ENCODE measurements around the gene CALML5.

GRCh38 chr10:5543623-5544022 lies 44.3 kb upstream of the CALML5 start:
- no peak for TF ChIP-seq EZH2 (IDR thresholded peaks at IDR 0.05; ENCODE audit: low read length, unreplicated experiment)
- TF ChIP-seq CTCF (conservative IDR thresholded peaks at IDR 0.05; ENCODE audit: low read depth, low read length) = no peak
